ENCODE data around the gene G0S2. TPM values are rescaled to one million over a fixed set of nuclear protein-coding genes. Genes with fewer than 3 reads are reported as not detected.
"Not testable (repeated sequence)": the region's sequence is repeated elsewhere in the genome, so short reads cannot be mapped to it uniquely, and the experiment has no call there.

Gene G0S2
- total RNA-seq, 1 experiment from 2014 or later: 9.0 TPM

DNA sequence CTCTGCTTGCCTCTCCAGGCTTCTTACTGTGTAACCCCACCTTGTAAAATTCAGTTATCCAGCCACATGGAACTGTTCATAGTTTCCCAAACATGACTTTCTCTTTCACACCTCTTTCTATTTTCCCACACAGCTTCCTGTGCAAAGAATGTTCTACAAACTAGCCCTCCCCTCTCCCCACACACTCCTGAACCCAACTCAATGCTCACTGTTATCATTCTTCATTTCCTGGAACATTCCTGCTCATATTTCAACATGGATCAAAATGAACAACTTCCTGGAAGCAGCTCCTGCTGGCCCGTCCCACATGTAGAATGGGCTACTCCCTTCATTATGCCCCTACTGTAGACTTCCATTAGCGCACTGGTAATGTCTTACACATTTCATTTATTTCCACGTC, 21.9 kb downstream of the G0S2 start:
- no peaks in the 10 kb centered on the region for H3K9me3 ChIP-seq (ENCODE audit: low read depth, low read length, poor library complexity, severe bottlenecking)
- no peaks in the 10 kb centered on the region for H3K36me3 ChIP-seq (ENCODE audit: insufficient read depth, low read length, poor library complexity, severe bottlenecking)
- H3K27me3 ChIP-seq (replicated peaks; ENCODE audit: insufficient read depth, low read depth, low read length, poor library complexity): no peaks in the 10 kb centered on the region
- H3K27ac ChIP-seq (ENCODE audit: low read depth, low read length, poor library complexity, severe bottlenecking): no peak overlapping the region
- no TSS peak for BruUV-seq (replicated peaks)
- H3K4me1 ChIP-seq (ENCODE audit: insufficient read depth, low read length, poor library complexity, severe bottlenecking): peaks cover 13% of the 10 kb centered on the region
- no peak for TF ChIP-seq CTCF (conservative IDR thresholded peaks at IDR 0.05; ENCODE audit: low read depth, low read length)
- no peak for TF ChIP-seq EZH2 (IDR thresholded peaks at IDR 0.05; ENCODE audit: borderline replicate concordance, low read depth, low read length, poor library complexity, severe bottlenecking)
- ChIA-PET CTCF (no interaction called here), POLR2A (ENCODE audit: low non-redundant PET) (no interaction called here)
- DNase-seq (ENCODE audit: low spot score): peak; percentile 12
- H3K4me3 ChIP-seq (ENCODE audit: low read depth, low read length, poor library complexity, severe bottlenecking): no peak overlapping the region
- intact Hi-C loops (cut with micrococcal nuclease; ENCODE audit: unreplicated experiment): loop anchor here (10.0 kb wide), 1 partner anchor 492 kb away; no protein-coding TSS in a partner anchor

GRCh38 chr1:209700686-209701085, 25.5 kb downstream of the G0S2 start:
- CTCF ChIA-PET: not testable (repeated sequence)

GRCh38 chr1:209702832-209703231, 27.6 kb downstream of the G0S2 start:
- Histone ChIP-seq H3K4me3 (ENCODE audit: low read depth, low read length, poor library complexity, severe bottlenecking) (no peak overlapping the region), H3K36me3 (ENCODE audit: insufficient read depth, low read length, poor library complexity, severe bottlenecking) (no peaks in the 10 kb centered on the region), H3K27ac (ENCODE audit: low read depth, low read length, poor library complexity, severe bottlenecking) (no peak overlapping the region), H3K27me3 (replicated peaks; ENCODE audit: insufficient read depth, low read depth, low read length, poor library complexity) (no peaks in the 10 kb centered on the region), H3K4me1 (ENCODE audit: insufficient read depth, low read length, poor library complexity, severe bottlenecking) (no peaks in the 10 kb centered on the region), H3K9me3 (ENCODE audit: low read depth, low read length, poor library complexity, severe bottlenecking) (no peaks in the 10 kb centered on the region)
- intact Hi-C loops (cut with micrococcal nuclease; ENCODE audit: unreplicated experiment): no loop called here
- ChIA-PET CTCF (no interaction called here), POLR2A (ENCODE audit: low non-redundant PET) (no interaction called here)
- no peak for TF ChIP-seq EZH2 (IDR thresholded peaks at IDR 0.05; ENCODE audit: borderline replicate concordance, low read depth, low read length, poor library complexity, severe bottlenecking)
- TF ChIP-seq CTCF (conservative IDR thresholded peaks at IDR 0.05; ENCODE audit: low read depth, low read length): no peak
- no TSS peak for BruUV-seq (replicated peaks)
- DNase-seq (ENCODE audit: low spot score): no peak

More at GRCh38 chr1:209700686-209701085, 25.5 kb downstream of the G0S2 start:
- H3K36me3 ChIP-seq (ENCODE audit: insufficient read depth, low read length, poor library complexity, severe bottlenecking); POLR2A ChIA-PET (ENCODE audit: low non-redundant PET); H3K27me3 ChIP-seq (replicated peaks; ENCODE audit: insufficient read depth, low read depth, low read length, poor library complexity); H3K4me3 ChIP-seq (ENCODE audit: low read depth, low read length, poor library complexity, severe bottlenecking); DNase-seq (ENCODE audit: low spot score); intact Hi-C loops (cut with micrococcal nuclease; ENCODE audit: unreplicated experiment); H3K9me3 ChIP-seq (ENCODE audit: low read depth, low read length, poor library complexity, severe bottlenecking); H3K27ac ChIP-seq (ENCODE audit: low read depth, low read length, poor library complexity, severe bottlenecking); H3K4me1 ChIP-seq (ENCODE audit: insufficient read depth, low read length, poor library complexity, severe bottlenecking); BruUV-seq (replicated peaks): not testable (repeated sequence)

GRCh38 chr1:209703834-209704504, 28.8 kb downstream of the G0S2 start:
- H3K27me3 ChIP-seq (replicated peaks; ENCODE audit: insufficient read depth, low read depth, low read length, poor library complexity): no peaks in the 10 kb centered on the region
- H3K36me3 ChIP-seq (ENCODE audit: insufficient read depth, low read length, poor library complexity, severe bottlenecking): no peaks in the 10 kb centered on the region
- intact Hi-C loops (cut with micrococcal nuclease; ENCODE audit: unreplicated experiment): no loop called here
- no peak overlapping the region for H3K27ac ChIP-seq (ENCODE audit: low read depth, low read length, poor library complexity, severe bottlenecking)
- no TSS peak for BruUV-seq (replicated peaks)
- H3K9me3 ChIP-seq (ENCODE audit: low read depth, low read length, poor library complexity, severe bottlenecking): no peaks in the 10 kb centered on the region
- no peaks in the 10 kb centered on the region for H3K4me1 ChIP-seq (ENCODE audit: insufficient read depth, low read length, poor library complexity, severe bottlenecking)
- CTCF ChIA-PET: interaction anchor here (0.6 kb wide), 1 partner anchor 66 kb away, joined by 4 read pairs; no protein-coding TSS in a partner anchor
- TF ChIP-seq EZH2 (IDR thresholded peaks at IDR 0.05; ENCODE audit: borderline replicate concordance, low read depth, low read length, poor library complexity, severe bottlenecking): no peak
- DNase-seq (ENCODE audit: low spot score): no peak
- POLR2A ChIA-PET (ENCODE audit: low non-redundant PET): no interaction called here
- H3K4me3 ChIP-seq (ENCODE audit: low read depth, low read length, poor library complexity, severe bottlenecking): no peak overlapping the region

Measured in A673 (cell line).